Activated naive CD4-positive, alpha-beta T cell treated with anti-CD3 and anti-CD28 coated beads, Interleukin-2, amount 10 ng/mL, durations not matched to agents 7 days and 5 days (primary cell): Measurements from ENCODE around the gene NCOA5.

Experiments
- CTCF ChIA-PET: fragments of 350-600 bp; sonication (Branson Sonifier 250); formaldehyde crosslinking; loops from one replicate; lab custom pipeline; 2021; ENCODE audit warnings: antibody characterized with exemption; lab: Charles Lee
- DNase-seq: peaks from one replicate; pipeline ENCODE4 v3.0.0-alpha.2; 2020
- H3K27ac Mint-ChIP-seq: one replicate; pipeline ENCODE4 v1.8.0; 2021; ENCODE audit warnings: mild to moderate bottlenecking, moderate library complexity, mixed read lengths
- H3K27me3 Mint-ChIP-seq: one replicate; pipeline ENCODE4 v1.8.0; 2021; ENCODE audit warnings: mild to moderate bottlenecking, mixed read lengths
- H3K36me3 Mint-ChIP-seq: one replicate; pipeline ENCODE4 v1.8.0; 2021; ENCODE audit warnings: mixed read lengths
- H3K4me1 Mint-ChIP-seq: one replicate; pipeline ENCODE4 v1.8.0; 2021; ENCODE audit warnings: mixed read lengths
- H3K4me3 Mint-ChIP-seq: one replicate; pipeline ENCODE4 v1.8.0; 2021; ENCODE audit warnings: mild to moderate bottlenecking, moderate library complexity, mixed read lengths
- H3K9me3 Mint-ChIP-seq: one replicate; pipeline ENCODE4 v1.8.0; 2021; ENCODE audit warnings: mixed read lengths

Gene NCOA5

GRCh38 chr20:46126440-46127056, 36.8 kb upstream of the NCOA5 start:
- Mint-ChIP-seq H3K4me3 (no peak overlapping the region), H3K4me1 (peaks cover 2% of the 10 kb centered on the region), H3K27me3 (peaks cover 24% of the 10 kb centered on the region), H3K36me3 (no peaks in the 10 kb centered on the region), H3K9me3 (no peaks in the 10 kb centered on the region), H3K27ac (no peak overlapping the region)
- CTCF ChIA-PET = no interaction called here
- no peak for DNase-seq

DNA sequence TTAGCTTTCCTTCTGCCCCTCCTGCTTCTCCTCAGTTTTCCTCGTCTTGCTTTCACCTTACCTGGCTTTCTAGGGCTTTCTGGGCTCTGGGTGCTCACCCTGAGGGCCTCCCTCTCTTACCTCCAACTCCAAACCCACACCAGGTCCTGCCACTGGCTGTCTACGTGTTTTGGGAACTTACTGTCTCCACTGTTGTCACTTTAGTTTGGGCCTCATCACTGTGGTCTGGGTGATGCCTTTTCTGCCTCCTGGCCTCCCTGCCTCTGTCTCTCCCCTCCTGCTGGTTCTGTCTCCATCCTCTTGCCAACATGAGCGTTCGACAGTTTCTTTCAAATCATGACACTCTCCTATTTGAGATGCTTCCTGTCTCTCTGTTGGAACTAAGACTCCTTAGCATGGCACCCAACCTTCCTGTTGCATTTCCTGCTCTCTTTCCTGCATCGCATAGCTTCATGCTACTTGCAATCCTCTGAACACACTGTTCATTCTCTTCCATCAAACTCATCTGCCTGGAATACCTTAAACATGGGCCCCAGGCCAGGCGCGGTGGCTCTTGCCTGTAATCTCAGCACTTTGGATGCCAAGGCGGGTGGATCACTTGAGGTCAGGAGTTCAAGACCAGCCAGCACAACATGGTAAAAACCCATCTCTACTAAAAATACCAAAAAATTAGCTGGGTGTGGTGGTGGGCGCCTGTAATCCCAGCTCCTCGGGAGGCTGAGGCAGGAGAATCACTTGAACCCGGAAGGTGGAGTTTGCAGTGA, 33.9 kb upstream of the NCOA5 start:
- no peak for DNase-seq
- Mint-ChIP-seq H3K9me3 (no peaks in the 10 kb centered on the region), H3K27me3 (peaks cover 15% of the 10 kb centered on the region), H3K36me3 (no peaks in the 10 kb centered on the region), H3K27ac (no peak overlapping the region), H3K4me1 (peaks cover 11% of the 10 kb centered on the region), H3K4me3 (no peak overlapping the region)
- CTCF ChIA-PET = interaction anchor here (1.1 kb wide), 1 partner anchor 23 kb away, joined by 3 read pairs; no protein-coding TSS in a partner anchor

DNA sequence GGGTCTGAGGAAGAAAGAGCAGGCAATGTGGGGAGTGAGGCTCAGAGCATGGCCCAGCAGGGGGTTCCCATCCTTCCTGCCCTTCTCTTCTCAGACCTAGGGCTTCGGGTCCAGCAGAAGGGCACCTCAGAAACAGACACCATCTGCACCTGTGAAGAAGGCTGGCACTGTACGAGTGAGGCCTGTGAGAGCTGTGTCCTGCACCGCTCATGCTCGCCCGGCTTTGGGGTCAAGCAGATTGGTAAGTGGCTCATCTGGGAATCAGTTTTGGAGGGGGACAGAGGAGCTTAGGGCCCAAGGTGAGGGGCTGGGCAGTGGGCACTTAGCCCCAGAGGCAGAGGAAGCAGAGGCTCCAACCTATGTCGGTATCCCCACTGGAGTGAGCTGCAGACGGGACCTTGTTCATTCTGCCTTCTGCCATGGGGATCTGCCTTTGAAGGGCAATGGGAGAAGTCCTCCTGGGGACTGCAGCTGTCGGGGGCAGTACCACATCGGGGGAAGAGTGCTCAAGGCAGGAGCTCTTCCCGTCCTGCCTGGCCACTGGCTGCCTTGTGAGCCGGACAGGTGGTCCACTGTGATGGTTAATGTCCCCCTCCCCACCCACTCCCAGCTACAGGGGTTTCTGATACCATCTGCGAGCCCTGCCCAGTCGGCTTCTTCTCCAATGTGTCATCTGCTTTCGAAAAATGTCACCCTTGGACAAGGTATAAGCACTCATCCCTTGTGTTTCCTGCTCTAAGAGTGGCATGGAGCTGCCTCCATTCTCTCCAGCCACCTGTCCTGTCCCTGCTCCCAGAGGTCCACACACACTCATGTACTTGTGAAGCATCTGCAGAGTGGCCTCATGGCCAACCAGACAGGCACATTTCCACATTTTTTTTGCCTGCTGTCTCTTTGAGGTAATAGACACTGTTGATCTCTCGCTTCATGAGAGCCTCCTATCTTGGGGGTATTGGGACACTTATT, 33.0 kb upstream of the NCOA5 start:
- DNase-seq = no peak
- no peak overlapping the region for H3K4me3 Mint-ChIP-seq
- H3K27me3 Mint-ChIP-seq = peaks cover 18% of the 10 kb centered on the region
- no peaks in the 10 kb centered on the region for H3K36me3 Mint-ChIP-seq
- H3K27ac Mint-ChIP-seq = no peak overlapping the region
- peaks cover 18% of the 10 kb centered on the region for H3K4me1 Mint-ChIP-seq
- H3K9me3 Mint-ChIP-seq = no peaks in the 10 kb centered on the region
- CTCF ChIA-PET = interaction anchor here (1.1 kb wide), 1 partner anchor 22 kb away, joined by 3 read pairs; no protein-coding TSS in a partner anchor

DNA sequence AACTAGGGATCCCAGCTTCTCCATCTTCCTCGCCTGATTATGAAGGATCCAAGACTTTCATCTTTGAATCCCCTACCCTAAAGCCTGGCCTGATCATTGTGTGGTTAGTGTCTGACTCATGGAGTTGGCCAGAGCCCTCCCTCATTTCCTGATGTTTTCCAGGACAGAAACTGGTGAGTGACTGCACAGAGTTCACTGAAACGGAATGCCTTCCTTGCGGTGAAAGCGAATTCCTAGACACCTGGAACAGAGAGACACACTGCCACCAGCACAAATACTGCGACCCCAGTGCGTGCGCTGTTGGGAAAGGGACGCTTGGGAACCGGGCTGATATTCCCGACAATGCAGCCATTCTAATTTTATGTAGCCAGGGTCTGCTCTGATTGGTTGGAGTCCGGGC, 32.3 kb upstream of the NCOA5 start:
- H3K4me3 Mint-ChIP-seq = no peak overlapping the region
- H3K9me3 Mint-ChIP-seq = no peaks in the 10 kb centered on the region
- H3K36me3 Mint-ChIP-seq = no peaks in the 10 kb centered on the region
- no peak overlapping the region for H3K27ac Mint-ChIP-seq
- no peak for DNase-seq
- peaks cover 23% of the 10 kb centered on the region for H3K4me1 Mint-ChIP-seq
- CTCF ChIA-PET = interaction anchor here (1.2 kb wide), 1 partner anchor 109 kb away, joined by 3 read pairs; no protein-coding TSS in a partner anchor
- H3K27me3 Mint-ChIP-seq = peaks cover 23% of the 10 kb centered on the region

GRCh38 chr20:46121184-46121930, 31.6 kb upstream of the NCOA5 start:
- DNase-seq = no peak
- Mint-ChIP-seq H3K4me3 (no peak overlapping the region), H3K27me3 (peaks cover 28% of the 10 kb centered on the region), H3K36me3 (no peaks in the 10 kb centered on the region), H3K9me3 (no peaks in the 10 kb centered on the region), H3K4me1 (peaks cover 23% of the 10 kb centered on the region), H3K27ac (peak overlapping the region; percentile 35)
- CTCF ChIA-PET = interaction anchor here (1.2 kb wide), 1 partner anchor 108 kb away, joined by 3 read pairs; no protein-coding TSS in a partner anchor

- no peak for DNase-seq
- H3K27me3 Mint-ChIP-seq = peaks cover 40% of the 10 kb centered on the region
- H3K9me3 Mint-ChIP-seq = no peaks in the 10 kb centered on the region
- peaks cover 25% of the 10 kb centered on the region for H3K4me1 Mint-ChIP-seq
- no peak overlapping the region for H3K27ac Mint-ChIP-seq
- no peaks in the 10 kb centered on the region for H3K36me3 Mint-ChIP-seq
- CTCF ChIA-PET = interaction anchor here (1.0 to 1.4 kb wide), 3 partner anchors 9 to 12 kb away, joined by 3 to 4 read pairs (median 3); no protein-coding TSS in a partner anchor
- H3K4me3 Mint-ChIP-seq = no peak overlapping the region
Observed at GRCh38 chr20:46120136-46120535, 30.4 kb upstream of the NCOA5 start.

DNA sequence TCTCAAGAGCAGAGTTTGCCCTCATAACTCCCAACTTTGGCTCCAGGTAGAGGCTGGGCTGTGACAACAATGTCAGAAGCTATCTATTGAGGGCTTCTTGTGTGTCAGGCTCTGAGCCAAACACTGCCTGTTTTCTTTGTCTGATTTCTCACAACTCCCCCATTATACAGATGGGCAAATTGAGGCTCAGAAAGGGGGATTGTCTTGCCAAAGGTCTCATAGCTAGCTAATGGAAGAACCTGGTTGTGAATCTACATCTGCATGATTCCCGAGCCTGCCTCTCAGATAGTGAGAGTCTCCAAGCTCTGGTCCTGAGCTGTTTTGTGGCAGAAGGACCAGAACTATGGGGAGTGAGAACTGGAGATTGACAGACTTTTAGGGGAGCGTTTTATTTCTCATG, 29.8 kb upstream of the NCOA5 start:
- H3K36me3 Mint-ChIP-seq = no peaks in the 10 kb centered on the region
- H3K27me3 Mint-ChIP-seq = peaks cover 43% of the 10 kb centered on the region
- no peak for DNase-seq
- peaks cover 25% of the 10 kb centered on the region for H3K4me1 Mint-ChIP-seq
- CTCF ChIA-PET = interaction anchor here (1.0 to 1.4 kb wide), 3 partner anchors 10 to 13 kb away, joined by 3 to 4 read pairs (median 3); no protein-coding TSS in a partner anchor
- H3K27ac Mint-ChIP-seq = no peak overlapping the region
- no peak overlapping the region for H3K4me3 Mint-ChIP-seq
- no peaks in the 10 kb centered on the region for H3K9me3 Mint-ChIP-seq

- Mint-ChIP-seq H3K4me3 (peak overlapping the region; percentile 13), H3K9me3 (no peaks in the 10 kb centered on the region), H3K36me3 (no peaks in the 10 kb centered on the region), H3K27me3 (peaks cover 48% of the 10 kb centered on the region), H3K4me1 (peaks cover 25% of the 10 kb centered on the region), H3K27ac (no peak overlapping the region)
- CTCF ChIA-PET = interaction anchor here (1.0 to 1.4 kb wide), 2 partner anchors 10 to 12 kb away, joined by 3 to 4 read pairs; no protein-coding TSS in a partner anchor
- no peak for DNase-seq
Observed at GRCh38 chr20:46119028-46119546, 29.3 kb upstream of the NCOA5 start.

GRCh38 chr20:46118481-46119020, 28.8 kb upstream of the NCOA5 start:
- peak; percentile 26 for DNase-seq
- no peaks in the 10 kb centered on the region for H3K9me3 Mint-ChIP-seq
- H3K36me3 Mint-ChIP-seq = no peaks in the 10 kb centered on the region
- H3K27ac Mint-ChIP-seq = no peak overlapping the region
- peaks cover 25% of the 10 kb centered on the region for H3K4me1 Mint-ChIP-seq
- H3K4me3 Mint-ChIP-seq = peak overlapping the region; percentile 79
- CTCF ChIA-PET = no interaction called here
- peaks cover 50% of the 10 kb centered on the region for H3K27me3 Mint-ChIP-seq

GRCh38 chr20:46117704-46118467, 28.1 kb upstream of the NCOA5 start, which contains the start of gene CD40:
CD40 (plus strand) TSS chr20:46118314; CDS start chr20:46118344, 30 bp downstream.
- Mint-ChIP-seq H3K36me3 (no peaks in the 10 kb centered on the region), H3K27ac (peak within 1 kb of the TSS; percentile 52), H3K4me1 (peaks cover 25% of the 10 kb centered on the region), H3K27me3 (peaks cover 53% of the 10 kb centered on the region), H3K4me3 (peak within 1 kb of the TSS; percentile 79), H3K9me3 (no peaks in the 10 kb centered on the region)
- CTCF ChIA-PET = no interaction called here
- DNase-seq = peak; percentile 72

- no peak overlapping the region for H3K4me3 Mint-ChIP-seq
- H3K27ac Mint-ChIP-seq = no peak overlapping the region
- no peaks in the 10 kb centered on the region for H3K36me3 Mint-ChIP-seq
- H3K27me3 Mint-ChIP-seq = peaks cover 68% of the 10 kb centered on the region
- CTCF ChIA-PET = no interaction called here
- DNase-seq = no peak
- H3K4me1 Mint-ChIP-seq = peaks cover 29% of the 10 kb centered on the region
- H3K9me3 Mint-ChIP-seq = no peaks in the 10 kb centered on the region
Observed at GRCh38 chr20:46114449-46114848, 24.7 kb upstream of the NCOA5 start.

- Mint-ChIP-seq H3K9me3 (no peaks in the 10 kb centered on the region), H3K4me1 (peaks cover 20% of the 10 kb centered on the region), H3K27me3 (peaks cover 70% of the 10 kb centered on the region), H3K4me3 (no peak overlapping the region), H3K36me3 (no peaks in the 10 kb centered on the region), H3K27ac (no peak overlapping the region)
- no peak for DNase-seq
- CTCF ChIA-PET = no interaction called here
Observed at GRCh38 chr20:46113113-46113470, 23.3 kb upstream of the NCOA5 start.
